NCI-H748 (cell line): ENCODE data around the gene GTF2F2.

ENCODE experiments used
- DNase-seq: peaks from one replicate; lab custom pipeline; 2025; ENCODE audit not compliant: unreplicated experiment; lab: John Stamatoyannopoulos, UW

The GTF2F2 gene

GRCh38 chr13:45299194-45299593 is 178.9 kb downstream of the GTF2F2 start:
- no peak for DNase-seq

- DNase-seq = no peak
Measured at GRCh38 chr13:45300190-45300985, 180.1 kb downstream of the GTF2F2 start.

- peak; percentile 15 for DNase-seq
Measured at GRCh38 chr13:45301263-45301662, 181.0 kb downstream of the GTF2F2 start.

- DNase-seq = no peak
Measured at GRCh38 chr13:45302507-45302906, 182.2 kb downstream of the GTF2F2 start.

GRCh38 chr13:45303026-45303425 is 182.7 kb downstream of the GTF2F2 start:
- DNase-seq = no peak

GRCh38 chr13:45303866-45304265 is 183.6 kb downstream of the GTF2F2 start:
- no peak for DNase-seq

GRCh38 chr13:45305079-45305478 is 184.8 kb downstream of the GTF2F2 start:
- DNase-seq = no peak

- no peak for DNase-seq
Measured at GRCh38 chr13:45306966-45307365, 186.7 kb downstream of the GTF2F2 start.

- DNase-seq = peak; percentile 91
Measured at GRCh38 chr13:45310341-45311131, 190.2 kb downstream of the GTF2F2 start.

GRCh38 chr13:45314822-45315221 is 194.5 kb downstream of the GTF2F2 start:
- no peak for DNase-seq

GRCh38 chr13:45315520-45316167 is 195.3 kb downstream of the GTF2F2 start:
- no peak for DNase-seq

GRCh38 chr13:45316338-45316737 is 196.0 kb downstream of the GTF2F2 start:
- DNase-seq = no peak

GRCh38 chr13:45316996-45317395 is 196.7 kb downstream of the GTF2F2 start:
- DNase-seq = no peak

GRCh38 chr13:45320876-45321629 is 200.7 kb downstream of the GTF2F2 start:
- no peak for DNase-seq

- no peak for DNase-seq
Measured at GRCh38 chr13:45325806-45326205, 205.5 kb downstream of the GTF2F2 start.

- no peak for DNase-seq
Measured at GRCh38 chr13:45327253-45327955, 207.1 kb downstream of the GTF2F2 start.

GRCh38 chr13:45328661-45329111 is 208.4 kb downstream of the GTF2F2 start:
- DNase-seq = no peak

GRCh38 chr13:45331123-45331619 is 210.9 kb downstream of the GTF2F2 start:
- no peak for DNase-seq

GRCh38 chr13:45331692-45332035 is 211.4 kb downstream of the GTF2F2 start:
- no peak for DNase-seq
